Breast epithelium (tissue), 3 donors: Measurements from ENCODE around the gene RNU1-3.

Experiments
- CTCF ChIP-seq, 3 donors: fragments of 450-650 bp; IDR thresholded peaks; one replicate each; pipeline ENCODE4 v1.5.1; 2016 to 2017; ENCODE audit warnings: antibody characterized with exemption in 3 of 3, mild to moderate bottlenecking in 3 of 3, moderate library complexity in 3 of 3
- POLR2AphosphoS5 ChIP-seq, 3 donors: sonication (generic); formaldehyde crosslinking; IDR thresholded peaks; one replicate each; pipeline ENCODE4 v1.6.1; 2017; ENCODE audit warnings: antibody characterized with exemption in 3 of 3

GRCh38 chr1:16630661-16631247 is 36.0 kb downstream of the RNU1-3 start:
- no peak for TF ChIP-seq POLR2AphosphoS5 (IDR thresholded peaks at IDR 0.05)
- TF ChIP-seq CTCF (IDR thresholded peaks at IDR 0.05) = no peak
